ENCODE measurements around the gene TCF19.

- no peak for TF ChIP-seq CTCF (IDR thresholded peaks at IDR 0.05; ENCODE audit: extremely low read depth in 1 of 2, insufficient read depth in 1 of 2, low read depth in 1 of 2, low read length in 2 of 2)
- TF ChIP-seq POLR2A (IDR thresholded peaks at IDR 0.05; ENCODE audit: low read depth, low read length) = no peak
These were observed 46.4 kb downstream of the TCF19 start for GRCh38 chr6:31204751-31205145.

All from endothelial cell of umbilical vein (primary cell).